Measurements from ENCODE around the gene FTMT. TPM values are rescaled to one million over a fixed set of nuclear protein-coding genes. Genes with fewer than 3 reads are reported as not detected.
"Not testable (repeated sequence)": the region's sequence is repeated elsewhere in the genome, so short reads cannot be mapped to it uniquely, and the experiment has no call there.

The FTMT gene
- total RNA-seq, result not detected
- long read RNA-seq, result 0 reads

DNA sequence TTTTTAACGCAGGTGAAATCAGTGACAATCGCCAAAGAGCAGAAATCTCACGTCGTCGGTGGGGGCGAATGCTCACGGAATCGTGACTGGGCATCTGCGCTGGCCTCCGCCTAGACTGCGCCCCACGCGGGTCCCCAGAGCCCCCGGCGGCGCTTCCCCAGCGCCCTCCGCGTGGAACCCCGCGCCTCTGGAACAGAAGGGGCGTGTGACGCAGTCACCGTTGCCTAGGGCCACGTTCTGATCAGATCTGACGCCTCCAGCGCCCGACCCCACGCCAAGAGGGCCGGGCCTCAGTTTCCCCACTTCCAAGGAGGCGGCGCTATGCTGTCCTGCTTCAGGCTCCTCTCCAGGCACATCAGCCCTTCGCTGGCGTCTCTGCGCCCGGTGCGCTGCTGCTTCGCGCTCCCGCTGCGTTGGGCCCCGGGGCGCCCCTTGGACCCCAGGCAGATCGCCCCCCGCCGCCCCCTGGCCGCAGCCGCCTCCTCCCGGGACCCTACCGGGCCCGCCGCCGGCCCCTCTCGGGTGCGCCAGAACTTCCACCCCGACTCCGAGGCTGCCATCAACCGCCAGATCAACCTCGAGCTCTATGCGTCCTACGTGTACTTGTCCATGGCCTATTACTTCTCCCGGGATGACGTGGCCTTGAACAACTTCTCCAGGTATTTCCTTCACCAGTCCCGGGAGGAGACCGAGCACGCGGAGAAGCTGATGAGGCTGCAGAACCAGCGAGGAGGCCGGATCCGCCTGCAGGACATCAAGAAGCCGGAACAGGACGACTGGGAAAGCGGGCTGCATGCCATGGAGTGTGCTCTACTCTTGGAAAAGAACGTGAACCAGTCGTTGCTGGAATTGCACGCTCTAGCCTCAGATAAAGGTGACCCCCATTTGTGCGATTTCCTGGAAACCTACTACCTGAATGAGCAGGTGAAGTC lies at the start of gene FTMT:
Gene FTMT (plus strand): TSS at position 240 of the 932 bp plus-strand sequence. CDS start 82 bp downstream, at position 322.
- ATAC-seq (no peak), DNase-seq (no peak)
- intact Hi-C loops (cut with micrococcal nuclease), result no loop called here

DNA sequence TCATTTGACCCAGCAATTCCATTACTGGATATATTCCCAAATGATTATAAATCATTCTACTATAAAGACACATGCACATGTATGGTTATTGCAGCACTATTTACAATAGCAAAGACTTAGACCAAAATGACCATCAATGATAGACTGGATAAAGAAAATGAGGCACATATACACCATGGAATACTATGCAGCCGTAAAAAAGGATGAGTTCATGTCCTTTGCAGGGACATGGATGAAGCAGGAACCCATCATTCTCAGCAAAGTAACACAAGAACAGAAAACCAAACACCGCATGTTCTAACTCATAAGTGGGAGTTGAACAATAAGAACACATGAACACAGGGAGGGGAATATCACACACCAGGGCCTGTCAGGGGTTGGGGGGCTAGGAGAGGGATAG lies 46.4 kb upstream of the FTMT start:
- DNase-seq; ATAC-seq; intact Hi-C loops (cut with micrococcal nuclease): not testable (repeated sequence)

DNA sequence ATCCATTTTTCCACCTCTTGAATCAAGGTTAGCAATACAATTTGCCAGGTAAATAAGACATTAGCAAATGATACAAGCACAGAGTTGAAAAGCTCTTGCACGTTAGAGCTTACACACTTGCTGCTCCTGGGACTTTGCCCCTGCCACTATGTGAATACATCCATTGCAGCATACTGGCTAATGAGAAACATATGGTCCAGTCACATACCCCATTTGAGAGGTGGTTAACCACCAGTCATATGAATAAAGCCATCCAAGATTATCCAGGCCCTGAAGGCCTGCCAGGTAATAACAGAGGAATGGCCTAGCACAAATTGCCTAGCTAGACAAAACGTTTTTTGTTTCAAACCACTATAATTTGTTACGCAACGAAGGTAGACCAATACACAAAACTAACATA lies 45.8 kb upstream of the FTMT start:
- ATAC-seq, result no peak
- no peak for DNase-seq
- intact Hi-C loops (cut with micrococcal nuclease), result no loop called here

DNA sequence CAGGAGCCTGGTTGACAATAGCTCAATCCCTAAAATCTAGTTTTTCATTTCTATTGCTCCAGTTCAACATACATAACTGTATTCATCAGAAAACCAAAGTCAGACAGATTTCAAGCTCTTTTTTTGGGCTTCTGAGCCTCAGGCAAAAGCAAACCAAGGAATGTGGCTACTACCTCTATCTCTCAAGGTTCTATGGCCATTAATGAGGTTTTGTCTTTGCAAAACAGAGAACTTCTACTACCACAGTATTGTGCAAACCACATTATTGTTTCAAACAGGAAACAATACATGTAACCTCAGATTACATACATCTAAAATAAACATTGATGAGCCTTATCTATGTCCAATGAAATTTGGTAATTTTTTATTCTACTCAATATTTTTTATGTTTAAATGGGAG lies 35.5 kb upstream of the FTMT start:
- DNase-seq (no peak), ATAC-seq (no peak)
- intact Hi-C loops (cut with micrococcal nuclease), result no loop called here

DNA sequence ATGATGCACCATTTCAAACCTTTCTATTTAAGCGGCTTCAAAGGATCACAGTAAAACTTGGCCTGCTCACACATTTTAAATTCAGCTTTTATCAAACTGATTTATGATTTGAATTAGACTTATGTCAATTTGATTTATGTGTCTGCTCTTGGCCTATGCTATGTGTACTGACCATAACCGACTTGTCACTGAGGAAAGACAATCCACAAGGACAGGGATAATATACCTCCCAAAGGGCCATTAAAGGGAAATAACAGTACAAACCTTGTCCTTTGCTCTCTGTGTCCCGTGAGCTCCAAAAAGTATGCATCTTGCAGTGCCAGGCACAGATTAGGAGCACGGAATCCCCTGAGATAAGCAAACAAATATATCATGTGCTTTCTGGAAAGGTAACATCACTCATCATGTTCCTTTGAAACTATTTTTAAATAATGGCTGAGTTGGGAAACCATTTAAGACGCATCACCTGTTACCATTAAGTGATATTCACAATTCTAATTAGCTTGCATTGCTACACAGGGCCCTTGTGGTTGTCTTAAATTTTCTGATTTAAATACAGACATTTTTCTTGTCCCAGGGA lies 31.9 kb upstream of the FTMT start:
- intact Hi-C loops (cut with micrococcal nuclease), result no loop called here
- ATAC-seq (peak; percentile 63), DNase-seq (no peak)

DNA sequence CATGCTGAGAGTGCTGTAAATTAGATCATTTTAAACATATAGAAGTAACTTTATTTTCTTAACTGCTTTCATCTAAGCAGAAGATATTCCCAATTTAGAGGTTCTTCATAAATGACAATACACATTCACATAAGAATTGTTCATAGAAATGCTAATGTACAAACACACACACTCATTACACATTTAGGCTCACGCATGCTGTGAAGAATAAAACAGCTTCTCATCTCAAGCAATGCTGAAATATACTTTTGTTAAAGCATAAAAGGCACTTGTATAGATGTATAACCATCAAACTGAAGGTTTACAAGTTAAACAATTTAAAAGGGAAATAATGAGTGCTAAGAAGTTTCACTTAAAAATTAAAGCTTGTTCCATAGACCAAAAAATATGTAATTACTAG lies 18.1 kb upstream of the FTMT start:
- DNase-seq (no peak), ATAC-seq (no peak)
- intact Hi-C loops (cut with micrococcal nuclease), result no loop called here

DNA sequence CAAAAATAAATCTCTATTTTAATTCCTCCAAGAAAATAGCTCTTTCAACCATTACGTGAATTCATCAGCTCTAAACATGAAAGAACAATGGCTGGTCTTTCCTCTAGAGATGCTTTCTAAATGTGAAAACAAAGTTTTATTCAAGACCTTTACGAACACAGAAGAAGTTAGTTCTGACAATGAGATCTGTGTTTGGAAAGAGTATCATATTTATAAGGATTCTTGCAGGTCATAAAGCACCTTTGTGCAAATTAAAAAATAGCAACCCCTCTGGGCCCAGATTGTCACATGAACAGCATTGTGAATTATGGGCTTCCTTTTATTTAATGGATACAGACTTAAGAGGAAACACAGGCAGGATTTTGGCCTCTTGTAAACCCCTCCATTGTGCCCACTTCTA lies 17.7 kb upstream of the FTMT start:
- ATAC-seq, result no peak
- intact Hi-C loops (cut with micrococcal nuclease), result no loop called here
- DNase-seq, result no peak

DNA sequence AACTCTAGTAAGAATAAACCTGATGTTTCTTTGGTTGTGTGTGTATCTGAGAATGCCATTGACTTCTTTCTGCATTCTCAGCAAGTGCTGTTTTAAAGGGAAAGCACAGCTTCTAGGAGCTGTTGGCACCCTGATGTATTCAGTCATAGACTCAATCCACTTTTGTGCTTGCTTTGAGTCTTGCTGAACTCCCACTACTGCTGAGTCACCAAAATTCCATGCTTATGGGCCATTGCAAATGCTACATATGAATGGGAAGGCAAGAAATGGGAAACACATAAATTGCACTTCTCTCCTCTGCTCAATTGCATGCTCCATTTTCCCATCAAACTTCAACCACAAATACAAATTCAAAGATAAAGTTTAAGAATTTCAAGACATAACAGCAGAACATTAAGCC lies 9.8 kb upstream of the FTMT start:
- ATAC-seq (no peak), DNase-seq (no peak)
- intact Hi-C loops (cut with micrococcal nuclease), result no loop called here

DNA sequence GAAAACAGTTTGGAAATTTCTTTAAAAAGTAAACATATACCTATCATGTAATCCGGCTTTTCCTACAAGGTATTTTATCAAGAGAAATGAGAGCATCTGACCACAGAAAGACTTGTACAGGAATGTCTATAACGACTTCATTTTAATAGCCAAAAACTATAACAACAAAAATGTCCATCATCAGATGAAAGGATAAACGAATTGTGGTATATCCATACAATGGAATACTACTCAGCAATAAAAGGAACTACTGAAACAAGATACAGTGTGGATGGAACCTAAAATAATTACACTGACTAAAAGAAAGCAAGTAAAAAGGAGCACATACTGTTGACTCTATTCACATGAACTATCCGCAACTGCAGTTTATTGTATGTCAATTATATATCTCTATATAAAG lies 1.4 kb upstream of the FTMT start:
- DNase-seq, result no peak
- ATAC-seq, result no peak
- intact Hi-C loops (cut with micrococcal nuclease), result no loop called here

DNA sequence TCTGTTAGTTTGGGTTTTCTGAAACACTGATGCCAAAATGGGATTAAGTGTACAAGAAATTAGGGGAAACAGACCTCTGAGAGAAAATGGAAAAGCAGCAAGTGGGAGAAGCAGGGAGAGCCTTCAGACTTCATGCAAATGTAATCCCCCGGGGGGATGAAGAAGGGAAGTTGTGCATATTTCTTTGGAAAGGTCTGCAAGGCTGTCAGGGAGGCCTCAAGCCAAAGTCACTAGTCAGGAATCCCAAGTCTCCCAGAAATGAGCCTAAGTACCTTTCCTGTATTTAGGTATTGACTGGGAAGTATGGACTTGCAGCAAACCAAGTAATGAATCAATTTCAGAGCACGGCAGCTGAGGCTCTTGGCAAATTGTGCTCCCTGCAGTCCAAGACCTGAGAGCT lies 2.2 kb downstream of the FTMT start:
- ATAC-seq (no peak), DNase-seq (no peak)
- intact Hi-C loops (cut with micrococcal nuclease), result no loop called here

DNA sequence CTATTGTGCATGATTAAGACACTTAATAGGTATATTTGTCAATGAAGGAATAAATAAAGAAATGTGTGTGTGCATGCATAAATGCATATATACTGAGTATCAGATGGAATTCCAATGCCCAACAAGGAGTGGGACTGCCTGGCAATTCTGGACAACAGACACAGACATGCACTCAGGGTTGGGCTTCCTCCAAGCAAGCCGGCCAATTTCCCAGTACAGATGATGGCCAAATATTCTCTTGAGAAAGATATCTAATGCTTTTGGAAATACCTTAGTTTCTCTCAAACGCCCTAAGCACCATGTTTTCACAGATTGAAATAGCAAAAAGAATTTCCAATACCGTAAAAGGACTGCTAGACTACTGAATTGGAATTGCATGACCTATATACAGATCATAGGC lies 11.1 kb downstream of the FTMT start:
- ATAC-seq (peak; percentile 45), DNase-seq (no peak)
- intact Hi-C loops (cut with micrococcal nuclease), result no loop called here

DNA sequence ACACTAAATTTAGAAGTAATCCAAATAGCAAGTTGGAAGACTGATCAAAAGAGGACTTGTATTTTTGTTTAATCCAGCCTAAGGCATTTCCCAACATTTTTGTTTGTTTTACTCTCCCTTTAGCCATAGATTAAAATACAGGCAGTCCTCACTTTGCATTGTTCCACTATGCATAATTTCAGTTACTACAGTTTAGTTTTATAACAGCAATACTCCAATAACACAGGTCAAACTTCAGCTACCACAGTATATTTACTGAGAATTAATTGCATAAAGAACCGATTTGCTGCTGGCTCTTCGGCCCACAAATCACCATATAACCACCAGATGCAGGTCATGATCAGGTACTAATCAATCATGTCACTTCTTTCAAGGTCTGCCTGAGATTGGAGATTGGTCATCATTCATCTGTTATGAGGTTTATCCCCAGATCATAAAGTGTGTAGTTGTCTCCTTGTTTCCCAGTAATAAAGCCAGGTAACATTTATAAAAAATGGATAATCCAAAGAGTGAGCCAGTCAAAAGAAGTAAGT lies 12.1 kb downstream of the FTMT start:
- ATAC-seq, result no peak
- intact Hi-C loops (cut with micrococcal nuclease), result no loop called here

DNA sequence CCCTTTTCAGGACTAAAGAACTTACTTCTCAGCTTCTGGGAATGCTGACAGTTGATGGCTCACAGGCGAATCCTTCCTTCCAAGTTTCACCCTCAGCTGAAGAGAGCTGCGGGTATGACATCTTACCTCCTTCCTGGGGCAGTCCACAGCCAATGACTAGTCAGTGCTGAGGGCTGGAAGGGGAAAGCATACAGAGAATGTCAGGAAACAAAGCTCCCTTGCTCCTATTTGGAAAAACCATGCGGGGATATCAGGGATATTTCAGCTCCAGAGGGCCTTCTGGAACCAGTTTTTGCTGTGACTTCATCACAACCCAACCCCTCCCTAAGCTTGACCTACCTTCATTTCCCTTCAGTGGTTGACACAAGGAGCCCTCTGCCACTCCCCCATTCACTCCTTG lies 15.7 kb downstream of the FTMT start:
- ATAC-seq (no peak), DNase-seq (no peak)
- intact Hi-C loops (cut with micrococcal nuclease), result no loop called here

More for the DNA sequence above, 12.1 kb downstream of the FTMT start:
- DNase-seq, result no peak

DNA sequence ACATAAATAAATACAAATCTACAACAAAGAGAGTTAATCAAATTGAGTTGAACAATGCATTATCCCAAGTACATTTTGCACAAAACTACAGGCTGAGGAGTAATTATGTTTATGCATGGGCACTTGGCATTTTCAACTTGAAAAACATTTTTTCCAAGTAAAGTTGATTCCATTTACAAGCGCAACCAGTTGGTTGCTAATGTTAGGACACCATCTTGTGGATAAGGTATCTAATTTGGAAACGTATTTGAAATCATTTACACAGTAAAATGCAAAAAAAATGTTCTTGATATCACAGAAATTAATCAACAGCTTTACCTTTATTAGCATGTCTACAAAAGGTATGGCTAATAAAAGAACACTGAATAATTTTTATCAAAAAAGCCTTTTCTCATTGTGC lies 18.8 kb downstream of the FTMT start:
- intact Hi-C loops (cut with micrococcal nuclease), result no loop called here

DNA sequence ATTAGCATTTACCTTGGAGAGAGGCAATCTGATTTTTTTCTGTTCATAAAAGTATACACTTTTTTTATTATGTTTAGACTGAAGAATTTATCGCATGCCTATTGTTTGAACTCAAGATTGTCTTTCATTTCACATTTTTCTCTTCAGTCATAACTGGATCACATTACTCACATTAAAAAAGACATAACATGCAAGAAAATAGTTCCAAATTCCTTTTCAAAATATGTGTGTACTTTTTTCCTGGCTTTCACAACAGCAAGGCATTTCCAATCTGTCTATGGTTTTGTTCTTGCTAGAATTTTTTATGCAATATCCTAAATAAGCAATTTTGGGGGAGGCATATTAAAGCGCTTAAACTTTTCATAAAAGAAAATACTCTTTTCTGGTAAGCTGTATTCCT lies 21.2 kb downstream of the FTMT start:
- DNase-seq (no peak), ATAC-seq (no peak)
- intact Hi-C loops (cut with micrococcal nuclease), result no loop called here

More for the DNA sequence above, 18.8 kb downstream of the FTMT start:
- DNase-seq (no peak), ATAC-seq (no peak)

DNA sequence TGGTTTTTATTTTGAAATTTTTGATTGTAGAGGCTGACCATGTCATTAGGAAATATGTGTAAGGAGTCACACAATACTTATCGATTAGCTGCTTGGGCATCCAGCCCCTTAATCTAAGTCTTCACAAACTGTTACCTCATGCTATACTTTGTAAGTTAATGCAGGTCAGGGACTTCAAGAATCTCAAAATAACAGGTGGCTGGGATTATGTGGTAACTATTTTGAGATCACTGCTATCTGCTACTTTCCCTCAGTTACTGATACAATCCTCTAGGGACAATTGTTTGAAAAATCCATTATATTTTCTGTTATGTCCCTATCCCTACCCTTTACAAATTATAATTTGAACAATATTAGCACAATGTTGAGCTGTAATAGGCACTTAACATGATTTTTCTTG lies 21.7 kb downstream of the FTMT start:
- ATAC-seq, result no peak
- no peak for DNase-seq
- intact Hi-C loops (cut with micrococcal nuclease), result no loop called here

DNA sequence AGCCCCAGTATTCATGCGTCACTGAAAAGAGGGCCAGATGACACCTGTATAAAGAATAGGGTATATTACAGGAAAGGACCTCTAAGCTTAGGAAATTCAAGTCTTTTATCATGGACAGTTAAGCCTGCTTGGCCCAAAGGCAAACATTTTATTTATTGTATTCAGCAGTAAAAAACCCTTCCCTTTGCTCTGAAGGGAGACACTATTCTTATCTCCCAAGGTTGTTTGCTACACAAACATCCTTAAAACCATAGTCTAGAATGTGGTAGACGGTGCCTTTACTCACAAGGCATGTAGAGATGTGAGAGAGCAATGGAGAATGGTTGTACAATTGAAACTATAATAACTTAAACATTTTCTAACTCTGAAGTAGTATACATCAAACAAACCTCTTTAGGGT lies 33.9 kb downstream of the FTMT start:
- intact Hi-C loops (cut with micrococcal nuclease), result no loop called here
- no peak for ATAC-seq

DNA sequence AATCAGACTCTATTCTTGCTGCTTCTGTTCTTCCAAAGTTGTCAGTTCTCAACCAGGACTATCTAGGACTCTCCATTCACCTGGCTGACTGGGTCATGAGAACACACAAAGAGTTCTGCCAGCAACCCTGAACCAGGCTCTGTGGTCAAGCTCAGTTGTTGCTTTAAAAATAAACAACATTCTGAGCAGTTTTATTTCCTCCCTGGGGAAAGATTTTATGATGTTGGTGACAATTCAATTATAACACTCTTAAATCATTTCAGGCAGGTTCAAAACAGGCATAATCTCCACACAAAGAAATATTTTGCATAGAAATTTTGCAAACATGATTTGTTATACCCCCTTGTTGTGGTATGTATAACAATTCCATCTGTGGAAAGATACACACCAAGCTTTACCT lies 36.0 kb downstream of the FTMT start:
- no peak for ATAC-seq
- intact Hi-C loops (cut with micrococcal nuclease), result no loop called here
- no peak for DNase-seq

More for the DNA sequence above, 33.9 kb downstream of the FTMT start:
- no peak for DNase-seq

DNA sequence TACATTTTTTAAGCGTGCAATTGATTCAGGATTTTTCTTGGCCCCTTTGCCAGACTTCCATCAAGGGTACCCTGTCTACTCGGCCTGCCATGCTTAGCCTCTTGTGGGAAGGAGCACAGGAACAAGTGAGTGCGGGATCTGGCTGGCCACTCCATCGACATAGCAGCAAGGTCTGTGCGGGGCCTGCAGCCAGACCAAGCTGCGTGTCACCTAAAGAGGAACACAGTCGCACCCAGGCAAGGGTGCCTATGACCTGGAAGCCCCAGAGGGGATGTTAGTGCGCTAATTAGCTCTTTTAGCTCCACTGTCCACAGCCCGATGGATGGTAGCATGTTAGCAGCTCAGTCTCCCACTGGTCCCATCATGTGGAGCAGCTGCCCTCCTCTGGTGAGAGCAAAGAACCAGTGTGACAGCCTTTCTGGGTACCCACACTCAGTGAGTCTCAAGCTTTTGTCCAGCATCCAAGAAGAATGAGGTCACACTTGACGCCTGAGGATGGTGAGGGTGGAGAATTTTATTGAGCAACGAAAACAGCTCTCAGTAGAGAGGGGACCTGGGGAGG lies 38.7 kb downstream of the FTMT start:
- DNase-seq (peak; percentile 16), ATAC-seq (no peak)
- intact Hi-C loops (cut with micrococcal nuclease), result no loop called here

DNA sequence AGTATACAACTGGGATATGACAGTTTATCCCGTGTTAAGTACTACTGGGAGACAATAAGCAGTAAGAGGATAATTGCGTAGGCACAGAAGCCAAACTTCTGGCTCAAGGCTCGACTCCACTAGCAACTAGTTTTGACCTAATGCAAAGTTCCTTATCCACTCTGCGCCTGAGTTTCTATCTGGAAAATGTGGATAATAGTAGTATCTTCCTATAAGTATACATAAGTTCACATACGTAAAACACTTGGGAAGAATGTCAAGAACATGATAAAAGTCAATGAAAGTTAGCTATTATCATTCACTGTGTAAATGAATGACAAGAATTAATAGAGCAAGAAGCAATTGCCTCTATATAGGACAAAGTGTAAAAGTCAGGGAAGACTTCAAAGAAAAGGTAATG lies 45.7 kb downstream of the FTMT start:
- ATAC-seq (no peak), DNase-seq (no peak)
- intact Hi-C loops (cut with micrococcal nuclease), result no loop called here
